ACC112 (cell line): Measurements from ENCODE around the gene ASB6.

Experiments used
- H2AFZ ChIP-seq: fragments of 200-600 bp; sonication (generic); one replicate; pipeline ENCODE4 v1.6.0; 2017; ENCODE audit warnings: antibody characterized with exemption, low read length; ENCODE audit not compliant: unreplicated experiment
- H3K27ac ChIP-seq: fragments of 200-600 bp; sonication (generic); 2 replicates; pipeline ENCODE4 v1.5.1; 2014; ENCODE audit warnings: low read depth, mild to moderate bottlenecking, antibody characterized with exemption, low read length, moderate library complexity
- H3K27me3 ChIP-seq: fragments of 200-600 bp; sonication (generic); 2 replicates; pipeline ENCODE4 v1.6.1; 2014; ENCODE audit warnings: mild to moderate bottlenecking, antibody characterized with exemption, low read length, moderate library complexity, mixed read lengths; ENCODE audit not compliant: insufficient read depth
- H3K36me3 ChIP-seq: fragments of 200-600 bp; sonication (generic); 2 replicates; pipeline ENCODE4 v1.6.1; 2016; ENCODE audit warnings: mild to moderate bottlenecking, antibody characterized with exemption, low read length, moderate library complexity, mixed read lengths; ENCODE audit not compliant: insufficient read depth
- H3K4me1 ChIP-seq: fragments of 200-600 bp; sonication (generic); one replicate; pipeline ENCODE4 v1.6.1; 2016; ENCODE audit warnings: low read length, mixed read lengths; ENCODE audit not compliant: insufficient read depth, unreplicated experiment, control insufficient read depth
- H3K4me3 ChIP-seq: fragments of 200-600 bp; sonication (generic); 2 replicates; pipeline ENCODE4 v1.5.1; 2014; ENCODE audit warnings: mild to moderate bottlenecking, low read depth, low read length
- H3K79me2 ChIP-seq: fragments of 200-600 bp; sonication (generic); one replicate; pipeline ENCODE4 v1.6.0; 2016; ENCODE audit warnings: low read length; ENCODE audit not compliant: control insufficient read depth, unreplicated experiment, insufficient read depth

Gene ASB6

DNA sequence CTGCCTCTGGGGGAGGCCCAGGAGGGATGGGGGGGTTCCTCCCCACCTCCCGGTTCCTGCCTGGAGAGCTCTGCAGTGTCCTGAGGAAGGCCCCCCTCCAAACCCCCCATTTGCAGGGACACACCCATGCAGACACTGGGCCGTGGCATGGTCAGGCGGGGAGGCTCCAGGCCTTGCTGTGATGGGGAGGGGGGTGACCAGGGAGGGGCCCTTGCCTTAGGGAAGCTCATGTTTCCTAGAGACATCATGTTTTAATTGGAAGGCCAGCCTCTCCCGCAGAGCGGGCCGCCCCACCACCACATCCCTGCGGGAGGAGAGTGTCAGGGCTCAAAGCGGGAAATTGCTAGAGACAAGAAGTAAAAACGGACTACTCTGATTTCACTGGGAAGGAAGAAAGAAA is 35.5 kb upstream of the ASB6 start:
- no peaks in the 10 kb centered on the region for H3K36me3 ChIP-seq

DNA sequence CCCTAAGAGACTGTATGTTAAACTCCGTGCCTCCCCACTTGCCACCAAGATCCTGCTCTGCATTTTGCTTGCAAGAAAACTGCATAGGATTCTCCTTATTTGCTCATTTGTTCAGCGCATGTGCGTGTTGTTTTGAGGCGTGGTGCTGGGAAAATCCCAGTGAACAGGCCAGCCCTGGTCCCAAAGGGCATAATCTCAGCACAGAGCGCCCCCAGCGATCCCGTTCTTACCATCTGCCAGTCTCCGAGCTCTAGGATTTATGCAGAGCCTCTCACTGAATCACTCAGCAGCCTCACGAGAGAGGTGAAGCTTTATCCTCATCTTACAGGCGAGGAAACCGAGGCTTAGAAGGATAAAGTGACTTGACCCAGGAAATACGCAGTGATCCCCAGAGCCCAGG is 35.0 kb upstream of the ASB6 start:
- Histone ChIP-seq H3K27ac (no peak overlapping the region), H3K36me3 (no peaks in the 10 kb centered on the region), H3K4me1 (no peaks in the 10 kb centered on the region), H3K4me3 (no peak overlapping the region), H3K79me2 (peaks cover 14% of the 10 kb centered on the region), H3K27me3 (no peaks in the 10 kb centered on the region), H2AFZ (no peak overlapping the region)

More for the DNA sequence above, 35.5 kb upstream of the ASB6 start:
- no peak overlapping the region for H2AFZ ChIP-seq
- no peaks in the 10 kb centered on the region for H3K27me3 ChIP-seq
- no peak overlapping the region for H3K27ac ChIP-seq
- H3K4me1 ChIP-seq, result no peaks in the 10 kb centered on the region
- peaks cover 12% of the 10 kb centered on the region for H3K79me2 ChIP-seq
- H3K4me3 ChIP-seq, result no peak overlapping the region

- Histone ChIP-seq H3K36me3 (no peaks in the 10 kb centered on the region), H3K79me2 (peaks cover 15% of the 10 kb centered on the region), H2AFZ (no peak overlapping the region), H3K27ac (no peak overlapping the region), H3K27me3 (no peaks in the 10 kb centered on the region), H3K4me3 (no peak overlapping the region), H3K4me1 (peaks cover 3% of the 10 kb centered on the region)
Measured at GRCh38 chr9:129676287-129676686, 34.3 kb upstream of the ASB6 start.

DNA sequence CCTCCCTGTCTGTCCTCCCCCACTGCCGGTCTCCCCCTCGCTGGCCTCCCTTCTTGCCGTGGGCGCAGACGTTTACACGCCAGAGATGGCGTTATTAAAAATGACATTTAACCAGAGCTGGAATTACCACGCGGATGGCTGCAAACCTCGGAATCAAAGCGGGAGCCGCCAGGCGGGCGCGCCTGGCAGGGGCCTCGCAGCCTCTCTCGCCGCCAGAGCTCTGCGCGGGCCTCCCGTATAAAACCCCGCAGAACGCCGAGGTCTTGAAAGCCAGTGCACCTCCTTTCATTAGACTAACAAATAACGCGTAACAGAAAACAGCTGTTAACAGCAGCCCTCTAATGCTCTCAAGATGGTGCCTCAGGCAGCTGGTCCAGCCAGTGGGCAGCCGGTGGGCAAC is 33.7 kb upstream of the ASB6 start:
- Histone ChIP-seq H3K27me3 (no peaks in the 10 kb centered on the region), H3K4me3 (no peak overlapping the region)

GRCh38 chr9:129674229-129674628 is 32.3 kb upstream of the ASB6 start:
- Histone ChIP-seq H3K27me3 (no peaks in the 10 kb centered on the region), H3K4me3 (no peak overlapping the region), H3K4me1 (peaks cover 4% of the 10 kb centered on the region), H3K27ac (no peak overlapping the region), H3K36me3 (no peaks in the 10 kb centered on the region), H2AFZ (no peak overlapping the region), H3K79me2 (peaks cover 29% of the 10 kb centered on the region)

More for the DNA sequence above, 33.7 kb upstream of the ASB6 start:
- Histone ChIP-seq H2AFZ (no peak overlapping the region), H3K4me1 (peaks cover 4% of the 10 kb centered on the region), H3K36me3 (no peaks in the 10 kb centered on the region), H3K79me2 (peaks cover 19% of the 10 kb centered on the region), H3K27ac (no peak overlapping the region)

DNA sequence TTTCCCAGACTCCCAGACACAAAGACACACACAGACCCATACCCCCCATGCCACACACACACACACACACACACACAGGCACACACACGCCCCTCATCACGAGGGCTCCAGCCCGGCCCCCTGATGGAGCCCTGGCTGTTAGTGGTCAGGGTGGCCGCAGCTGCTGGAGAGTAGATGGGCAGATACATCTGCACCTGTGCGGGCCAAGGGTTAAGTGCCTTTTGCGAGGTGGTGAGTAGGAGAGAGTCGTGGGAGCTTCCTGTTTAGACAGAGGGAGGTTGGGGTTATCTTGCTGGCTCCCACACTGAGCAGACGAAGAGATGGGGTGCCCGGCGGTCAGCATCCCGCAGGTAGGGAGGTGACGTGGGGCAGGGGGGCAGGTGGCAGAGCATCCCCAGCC is 31.7 kb upstream of the ASB6 start:
- Histone ChIP-seq H2AFZ (no peak overlapping the region), H3K4me3 (no peak overlapping the region), H3K27me3 (no peaks in the 10 kb centered on the region), H3K79me2 (peaks cover 29% of the 10 kb centered on the region), H3K4me1 (peaks cover 4% of the 10 kb centered on the region), H3K36me3 (no peaks in the 10 kb centered on the region), H3K27ac (no peak overlapping the region)

GRCh38 chr9:129672702-129673101 is 30.8 kb upstream of the ASB6 start:
- Histone ChIP-seq H3K79me2 (peaks cover 30% of the 10 kb centered on the region), H3K4me3 (no peak overlapping the region), H3K4me1 (peaks cover 11% of the 10 kb centered on the region), H2AFZ (no peak overlapping the region), H3K27ac (no peak overlapping the region), H3K36me3 (no peaks in the 10 kb centered on the region), H3K27me3 (no peaks in the 10 kb centered on the region)

DNA sequence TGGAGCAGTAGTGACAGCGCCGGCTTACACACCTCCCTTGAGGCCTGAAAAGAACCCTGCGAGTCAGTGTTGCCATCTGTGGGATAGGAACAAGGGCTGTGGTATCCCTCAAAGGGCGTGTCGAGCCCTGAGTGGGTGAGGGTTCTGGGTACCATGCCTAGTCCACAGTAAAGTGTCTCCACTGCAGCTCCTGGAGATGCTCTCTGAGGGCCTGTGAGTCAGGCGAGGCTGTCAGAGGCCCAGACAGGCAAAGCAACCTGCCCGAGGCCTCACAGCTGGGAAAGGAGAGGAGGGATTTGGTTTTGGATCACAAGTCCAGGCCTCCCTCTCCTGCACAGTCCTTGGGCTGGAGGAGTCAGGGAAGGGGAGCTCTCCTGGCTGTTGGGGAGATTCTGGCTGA is 29.6 kb upstream of the ASB6 start:
- peaks cover 41% of the 10 kb centered on the region for H3K79me2 ChIP-seq
- peaks cover 17% of the 10 kb centered on the region for H3K4me1 ChIP-seq
- H3K36me3 ChIP-seq, result no peaks in the 10 kb centered on the region
- H3K27ac ChIP-seq, result no peak overlapping the region
- H3K27me3 ChIP-seq, result no peaks in the 10 kb centered on the region
- no peak overlapping the region for H2AFZ ChIP-seq
- no peak overlapping the region for H3K4me3 ChIP-seq

GRCh38 chr9:129671065-129671464 is 29.1 kb upstream of the ASB6 start:
- Histone ChIP-seq H3K4me3 (no peak overlapping the region), H2AFZ (no peak overlapping the region), H3K36me3 (no peaks in the 10 kb centered on the region), H3K27ac (no peak overlapping the region), H3K4me1 (peaks cover 17% of the 10 kb centered on the region), H3K79me2 (peaks cover 42% of the 10 kb centered on the region), H3K27me3 (no peaks in the 10 kb centered on the region)

DNA sequence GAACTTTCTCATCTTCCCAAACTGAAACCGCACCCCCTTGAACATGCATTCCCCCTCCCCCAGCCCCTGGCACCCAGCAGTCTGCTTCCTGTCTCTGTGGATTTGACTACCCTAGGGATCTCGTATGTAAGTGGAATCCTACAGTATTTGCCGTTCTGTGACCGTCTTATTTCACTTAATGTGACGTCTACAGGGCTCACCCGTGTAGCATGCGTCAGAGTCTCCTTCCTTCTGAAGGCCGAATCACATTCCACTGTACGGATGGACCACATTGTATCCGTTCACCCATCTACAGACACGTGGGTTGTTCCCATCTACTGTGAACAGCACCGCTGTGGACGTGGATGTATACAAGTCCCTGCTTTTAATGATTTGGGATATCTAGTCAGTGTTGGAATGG is 28.0 kb upstream of the ASB6 start:
- H3K27ac ChIP-seq, result no peak overlapping the region
- peaks cover 17% of the 10 kb centered on the region for H3K4me1 ChIP-seq
- H2AFZ ChIP-seq, result no peak overlapping the region
- H3K4me3 ChIP-seq, result no peak overlapping the region
- no peaks in the 10 kb centered on the region for H3K36me3 ChIP-seq
- peaks cover 39% of the 10 kb centered on the region for H3K79me2 ChIP-seq
- no peaks in the 10 kb centered on the region for H3K27me3 ChIP-seq

DNA sequence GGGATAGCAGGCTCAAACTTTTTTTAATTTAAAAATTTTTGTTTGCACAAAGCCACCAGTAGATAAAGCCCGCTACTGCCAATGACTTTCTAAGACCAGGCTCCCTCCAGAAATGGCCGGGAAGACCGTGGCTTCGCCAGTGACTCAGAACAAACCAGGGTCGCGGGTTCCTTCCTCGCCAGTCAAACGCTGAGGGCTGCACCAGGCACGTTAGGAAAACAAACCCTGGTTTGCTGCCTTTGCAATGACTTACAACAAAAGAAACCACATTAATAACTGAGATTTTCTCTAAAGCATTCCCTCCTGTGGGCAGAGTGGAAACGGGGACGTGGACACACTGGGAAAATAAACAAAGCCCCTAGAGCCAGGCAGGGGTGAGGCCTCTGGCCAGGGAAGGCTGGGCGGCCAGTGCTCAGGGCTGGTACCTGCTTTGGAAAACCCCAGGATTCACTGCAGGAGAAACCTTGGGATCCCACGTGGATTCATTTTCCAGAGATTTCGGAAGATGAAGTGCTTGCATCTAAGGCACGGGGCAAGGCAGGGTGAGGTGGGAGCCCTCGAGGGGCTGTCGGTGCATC is 27.3 kb upstream of the ASB6 start:
- H3K27me3 ChIP-seq, result no peaks in the 10 kb centered on the region
- no peak overlapping the region for H2AFZ ChIP-seq
- H3K79me2 ChIP-seq, result peaks cover 35% of the 10 kb centered on the region
- peak overlapping the region; percentile 3; the same call in 1 of the 2 replicates for H3K27ac ChIP-seq
- H3K4me3 ChIP-seq, result no peak overlapping the region
- no peaks in the 10 kb centered on the region for H3K36me3 ChIP-seq
- H3K4me1 ChIP-seq, result peaks cover 17% of the 10 kb centered on the region
